Measurements from ENCODE around the gene ARHGAP28. TPM values are rescaled to one million over a fixed set of nuclear protein-coding genes. Genes with fewer than 3 reads are reported as not detected.

The ARHGAP28 gene
- total RNA-seq, 2 experiments from 2014 or later, result not detected

- H3K4me1 ChIP-seq (ENCODE audit: insufficient read depth, low read length), result no peaks in the 10 kb centered on the region
- Mint-ChIP-seq H3K9me3 (no peaks in the 10 kb centered on the region), H3K4me3 (no peak overlapping the region), H3K36me3 (ENCODE audit: low read depth) (no peaks in the 10 kb centered on the region), H3K27ac (no peak overlapping the region), H3K27me3 (no peaks in the 10 kb centered on the region), H3K4me1 (ENCODE audit: low read depth) (no peaks in the 10 kb centered on the region)
- no peak for ATAC-seq (ENCODE audit: poor library complexity)
- POLR2A ChIA-PET, result no interaction called here
- H3K4me3 ChIP-seq (ENCODE audit: low read length), result no peak overlapping the region
- intact Hi-C loops (cut with DNase I, micrococcal nuclease), result no loop called here
- H3K27ac ChIP-seq (ENCODE audit: low read depth in 1 of 2, low read length in 2 of 2), result no peak overlapping the region
- TF ChIP-seq CTCF (IDR thresholded peaks at IDR 0.05), result no peak
- CTCF ChIA-PET, result no interaction called here
- peaks cover 0 to 20% of the 10 kb centered on the region in 2 experiments for H3K9me3 ChIP-seq (ENCODE audit: control insufficient read depth in 1 of 2, insufficient read depth in 1 of 2, low read length in 2 of 2)
- H3K36me3 ChIP-seq (ENCODE audit: insufficient read depth, low read length), result no peaks in the 10 kb centered on the region
- no peaks in the 10 kb centered on the region for H3K27me3 ChIP-seq (ENCODE audit: control insufficient read depth in 1 of 2, insufficient read depth in 2 of 2, low read length in 2 of 2)
- DNase-seq, result no peak
Measured at GRCh38 chr18:6857300-6857699, 127.8 kb downstream of the ARHGAP28 start.

- Mint-ChIP-seq H3K9me3 (no peaks in the 10 kb centered on the region), H3K27ac (no peak overlapping the region), H3K27me3 (no peaks in the 10 kb centered on the region), H3K36me3 (ENCODE audit: low read depth) (no peaks in the 10 kb centered on the region), H3K4me1 (ENCODE audit: low read depth) (no peaks in the 10 kb centered on the region), H3K4me3 (no peak overlapping the region)
- peaks cover 0 to 20% of the 10 kb centered on the region in 2 experiments for H3K9me3 ChIP-seq (ENCODE audit: control insufficient read depth in 1 of 2, insufficient read depth in 1 of 2, low read length in 2 of 2)
- intact Hi-C loops (cut with DNase I, micrococcal nuclease), result no loop called here
- no peaks in the 10 kb centered on the region for H3K4me1 ChIP-seq (ENCODE audit: insufficient read depth, low read length)
- H3K36me3 ChIP-seq (ENCODE audit: insufficient read depth, low read length), result no peaks in the 10 kb centered on the region
- ATAC-seq (ENCODE audit: poor library complexity) (no peak), DNase-seq (no peak)
- H3K27me3 ChIP-seq (ENCODE audit: control insufficient read depth in 1 of 2, insufficient read depth in 2 of 2, low read length in 2 of 2), result no peaks in the 10 kb centered on the region
- H3K27ac ChIP-seq (ENCODE audit: low read depth in 1 of 2, low read length in 2 of 2), result no peak overlapping the region
- ChIA-PET CTCF (no interaction called here), POLR2A (no interaction called here)
- H3K4me3 ChIP-seq (ENCODE audit: low read length), result no peak overlapping the region
- TF ChIP-seq CTCF (IDR thresholded peaks at IDR 0.05), result no peak
Measured at GRCh38 chr18:6859676-6860422, 130.3 kb downstream of the ARHGAP28 start.

- POLR2A ChIA-PET, result no interaction called here
- Mint-ChIP-seq H3K4me1 (ENCODE audit: low read depth) (no peaks in the 10 kb centered on the region), H3K27ac (no peak overlapping the region), H3K36me3 (ENCODE audit: low read depth) (no peaks in the 10 kb centered on the region), H3K9me3 (no peaks in the 10 kb centered on the region), H3K4me3 (no peak overlapping the region), H3K27me3 (no peaks in the 10 kb centered on the region)
- DNase-seq (no peak), ATAC-seq (ENCODE audit: poor library complexity) (no peak)
- Histone ChIP-seq H3K4me1 (ENCODE audit: insufficient read depth, low read length) (no peaks in the 10 kb centered on the region), H3K27ac (ENCODE audit: low read depth in 1 of 2, low read length in 2 of 2) (no peak overlapping the region), H3K9me3 (ENCODE audit: control insufficient read depth in 1 of 2, insufficient read depth in 1 of 2, low read length in 2 of 2) (peaks cover 0 to 10% of the 10 kb centered on the region in 2 experiments), H3K4me3 (ENCODE audit: low read length) (no peak overlapping the region), H3K27me3 (ENCODE audit: control insufficient read depth in 1 of 2, insufficient read depth in 2 of 2, low read length in 2 of 2) (no peaks in the 10 kb centered on the region), H3K36me3 (ENCODE audit: insufficient read depth, low read length) (no peaks in the 10 kb centered on the region)
- CTCF ChIA-PET, result no interaction called here
- intact Hi-C loops (cut with DNase I, micrococcal nuclease), result no loop called here
- TF ChIP-seq CTCF (IDR thresholded peaks at IDR 0.05), result no peak
Measured at GRCh38 chr18:6860804-6861448, 131.4 kb downstream of the ARHGAP28 start.
